Left ventricle myocardium inferior (tissue), 1 donor: ENCODE data around the gene MARVELD3. TPM values are rescaled to one million over a fixed set of nuclear protein-coding genes. Genes with fewer than 3 reads are reported as not detected.

Experiments
- DNase-seq: peaks from one replicate; pipeline ENCODE4 v3.0.0-alpha.2; 2020
- H3K27ac ChIP-seq: fragments of 200-600 bp; replicated peaks from 2 replicates; pipeline ENCODE4 v1.8.0; 2021
- H3K27me3 ChIP-seq: fragments of 200-600 bp; 2 replicates; pipeline ENCODE4 v1.8.0; 2021; ENCODE audit warnings: low read depth
- H3K36me3 ChIP-seq: fragments of 200-600 bp; 2 replicates; pipeline ENCODE4 v1.8.0; 2021
- H3K4me1 ChIP-seq: fragments of 200-600 bp; 2 replicates; pipeline ENCODE4 v1.8.0; 2021
- H3K4me3 ChIP-seq: fragments of 200-600 bp; 2 replicates; pipeline ENCODE4 v1.8.0; 2021; ENCODE audit warnings: mild to moderate bottlenecking, moderate library complexity
- H3K9me3 ChIP-seq: fragments of 200-600 bp; replicated peaks from 2 replicates; pipeline ENCODE4 v1.8.0; 2021
- CTCF ChIP-seq: fragments of 200-600 bp; IDR thresholded peaks from 2 replicates; pipeline ENCODE4 v1.8.0; 2021; ENCODE audit warnings: antibody characterized with exemption, mild to moderate bottlenecking, borderline replicate concordance
- intact Hi-C: fragments of 100-400 bp; cut with micrococcal nuclease; formaldehyde crosslinking; loops from one replicate; pipeline ENCODE4 v1.11.0; 2022
- total RNA-seq: library from RNA; stranded (reverse); fragmentation: NEBNext Ultra II Directional; extraction: Animal tissue kit (Norgen Biotek cat#: 25700); gene quantifications from one replicate; pipeline ENCODE4 v1.2.1, GENCODE V29; 2021
- donor health status: DM: no; HTN: yes; CAD: no; lungs with severe emphysema.

Gene MARVELD3
- total RNA-seq, 1 donor from 2014 or later: not detected

DNA sequence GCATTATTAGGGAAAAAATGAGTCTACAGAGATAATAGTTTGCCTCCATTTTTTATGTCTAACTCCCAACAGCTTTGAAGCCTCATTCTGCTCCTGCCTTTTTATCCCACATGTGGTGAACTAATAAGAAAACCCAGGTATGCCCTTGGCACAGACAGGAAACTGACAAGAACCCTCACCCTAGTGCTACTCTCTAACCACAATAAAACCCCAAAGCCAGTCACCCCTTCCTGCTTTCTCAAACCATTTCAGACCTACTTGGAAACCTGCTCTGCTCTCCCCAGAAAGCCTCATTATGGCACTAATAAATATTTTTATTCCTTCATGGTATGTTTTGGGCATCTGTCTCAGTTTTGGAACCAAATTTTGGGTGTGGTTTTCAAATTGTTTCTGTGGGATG lies 3.9 kb upstream of the MARVELD3 start:
- Histone ChIP-seq H3K27ac (no peak overlapping the region), H3K9me3 (peaks cover 27% of the 10 kb centered on the region), H3K4me1 (peaks cover 12% of the 10 kb centered on the region), H3K27me3 (peaks cover 100% of the 10 kb centered on the region), H3K4me3 (no peak overlapping the region), H3K36me3 (no peaks in the 10 kb centered on the region)
- intact Hi-C loops: no loop called here
- DNase-seq: no peak
- no peak for TF ChIP-seq CTCF

- Histone ChIP-seq H3K27ac (no peak overlapping the region), H3K4me1 (peaks cover 12% of the 10 kb centered on the region), H3K36me3 (no peaks in the 10 kb centered on the region), H3K4me3 (no peak overlapping the region), H3K9me3 (peaks cover 27% of the 10 kb centered on the region), H3K27me3 (peaks cover 100% of the 10 kb centered on the region)
- TF ChIP-seq CTCF: no peak
- DNase-seq: no peak
- intact Hi-C loops: no loop called here
These were observed 2.4 kb upstream of the MARVELD3 start for GRCh38 chr16:71623597-71623996.

DNA sequence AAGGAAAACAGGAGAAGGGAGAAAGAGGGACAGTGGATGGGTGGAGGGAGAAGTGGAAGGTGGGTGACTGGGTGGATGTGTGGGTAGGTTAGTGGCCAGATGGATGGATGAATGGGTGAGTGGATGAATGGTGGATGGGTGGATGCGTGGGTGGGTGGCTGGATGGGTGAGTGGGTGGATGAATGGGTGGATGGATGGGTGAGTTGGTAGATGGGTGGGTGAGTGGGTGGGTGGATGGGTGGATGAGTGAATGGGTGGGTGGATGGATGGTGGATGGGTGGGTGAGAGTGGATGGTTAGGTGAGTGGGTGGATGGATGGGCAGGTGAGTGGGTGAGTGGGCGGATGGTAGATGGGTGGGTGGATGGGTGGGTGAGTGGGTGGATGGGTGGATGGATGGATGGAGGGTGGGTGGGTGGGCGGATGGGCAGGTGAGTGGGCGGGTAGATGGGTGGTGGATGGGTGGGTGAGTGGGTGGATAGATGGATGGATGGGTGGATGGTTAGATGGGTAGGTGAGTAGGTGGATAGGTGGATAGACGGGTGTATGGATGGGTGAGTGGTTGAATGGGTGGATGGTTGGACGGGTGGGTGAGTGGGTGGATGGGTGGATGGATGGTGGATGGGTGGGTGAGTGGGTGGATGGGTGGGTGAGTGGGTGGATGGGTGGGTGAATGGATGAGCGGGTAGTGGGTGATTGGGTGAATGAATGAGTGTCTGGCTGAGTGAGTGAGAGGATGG lies 702 bp upstream of the MARVELD3 start:
- intact Hi-C loops: no loop called here
- no peak for DNase-seq
- Histone ChIP-seq H3K36me3 (no peaks in the 10 kb centered on the region), H3K4me3 (no peak overlapping the region), H3K9me3 (peaks cover 15% of the 10 kb centered on the region), H3K27me3 (peaks cover 97% of the 10 kb centered on the region), H3K27ac (no peak overlapping the region), H3K4me1 (peaks cover 12% of the 10 kb centered on the region)
- TF ChIP-seq CTCF: no peak

GRCh38 chr16:71626858-71627213 lies 852 bp downstream of the MARVELD3 start:
- DNase-seq: no peak
- H3K27ac ChIP-seq: no peak overlapping the region
- H3K4me3 ChIP-seq: peak overlapping the region; percentile 58
- H3K36me3 ChIP-seq: no peaks in the 10 kb centered on the region
- H3K9me3 ChIP-seq: peaks cover 10% of the 10 kb centered on the region
- no peak for TF ChIP-seq CTCF
- intact Hi-C loops: no loop called here
- peaks cover 12% of the 10 kb centered on the region for H3K4me1 ChIP-seq
- H3K27me3 ChIP-seq: peaks cover 81% of the 10 kb centered on the region

- Histone ChIP-seq H3K4me1 (peaks cover 12% of the 10 kb centered on the region), H3K27me3 (peaks cover 72% of the 10 kb centered on the region), H3K36me3 (no peaks in the 10 kb centered on the region), H3K27ac (no peak overlapping the region), H3K4me3 (no peak overlapping the region), H3K9me3 (peaks cover 1% of the 10 kb centered on the region)
- no peak for TF ChIP-seq CTCF
- intact Hi-C loops: no loop called here
- no peak for DNase-seq
These were observed 1.8 kb downstream of the MARVELD3 start for GRCh38 chr16:71627731-71628181.
